Measurements from ENCODE around the gene PNKD. TPM values are rescaled to one million over a fixed set of nuclear protein-coding genes. Genes with fewer than 3 reads are reported as not detected.

Gene PNKD
- total and polyA plus RNA-seq, 2 of the 8 experiments (the other 6 are each of a cell fraction or from before 2014, with no cell fraction given) = 43.9 to 65.4 TPM

DNA sequence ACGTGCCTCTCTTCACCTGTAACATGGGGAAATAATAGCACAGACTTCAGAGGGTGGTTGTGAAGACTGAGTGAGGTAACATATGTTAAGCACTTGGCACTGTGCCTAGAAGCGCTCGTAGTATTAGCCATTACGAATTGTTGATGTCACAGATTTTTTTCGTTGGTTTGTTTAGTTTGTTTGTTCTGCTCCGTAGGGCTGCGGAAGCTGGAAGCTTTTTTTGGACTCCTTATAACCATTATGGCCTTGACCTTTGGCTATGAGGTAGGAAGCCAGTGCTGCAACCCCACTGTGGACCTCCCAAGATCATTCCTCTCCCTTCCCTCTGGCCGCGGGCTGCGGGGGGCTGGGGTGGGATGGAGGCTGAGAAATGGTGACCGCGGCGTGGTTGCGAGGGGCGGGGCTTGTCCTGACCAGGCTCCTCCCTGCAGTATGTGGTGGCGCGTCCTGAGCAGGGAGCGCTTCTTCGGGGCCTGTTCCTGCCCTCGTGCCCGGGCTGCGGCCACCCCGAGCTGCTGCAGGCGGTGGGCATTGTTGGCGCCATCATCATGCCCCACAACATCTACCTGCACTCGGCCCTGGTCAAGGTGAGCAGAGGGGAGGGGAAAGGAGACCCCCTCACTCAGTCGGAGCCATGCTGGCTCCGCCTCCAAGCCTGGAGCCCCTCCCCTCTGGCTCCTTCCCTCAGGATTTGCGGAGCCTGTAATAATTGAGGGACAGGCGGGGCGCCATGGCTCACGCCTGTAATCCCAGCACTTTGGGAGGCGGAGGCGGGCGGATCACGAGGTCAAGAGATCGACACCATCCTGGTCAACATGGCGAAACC lies 117.3 kb downstream of the PNKD start:
- no peak overlapping the region for H2BK120ac ChIP-seq (replicated peaks; ENCODE audit: low read depth, low read length)
- no peak overlapping the region for H2BK12ac ChIP-seq (ENCODE audit: low read depth, low read length)
- H3K9ac ChIP-seq (replicated peaks in 1 of 4; ENCODE audit: extremely low read depth in 1 of 4, low read depth in 3 of 4, low read length in 3 of 4) = peak overlapping the region in 3 of 4 experiments; percentile 36 to 85 (median 48); a peak in 6 of 7 replicates
- no peaks in the 10 kb centered on the region for H3K9me3 ChIP-seq (ENCODE audit: insufficient read depth in 2 of 2, low read depth in 1 of 2, low read length in 1 of 2)
- POLR2A ChIA-PET (ENCODE audit: partially characterized antibody) = interaction anchor here (0.9 to 1.8 kb wide), 8 partner anchors 9 to 58 kb away, joined by 3 to 6 read pairs (median 4); no protein-coding TSS in a partner anchor
- H3K36me3 ChIP-seq (ENCODE audit: control insufficient read depth in 2 of 4, insufficient read depth in 4 of 4, low read length in 3 of 4) = no peaks in the 10 kb centered on the region
- H3K56ac ChIP-seq (replicated peaks; ENCODE audit: insufficient read length, low read depth, low read length) = peak overlapping the region; percentile 92
- peak in 1 of 2 experiments; percentile 94 for DNase-seq (ENCODE audit: low read depth in 1 of 2, low spot score in 2 of 2)
- H2BK20ac ChIP-seq (ENCODE audit: low read length) = no peak overlapping the region
- no peak overlapping the region; the same call in 1 of the 2 replicates for H3K27ac ChIP-seq (ENCODE audit: low read depth, low read length)
- FAIRE-seq = peak; percentile 48
- H2AK5ac ChIP-seq (ENCODE audit: low read depth, low read length) = no peak overlapping the region
- CTCF ChIA-PET (ENCODE audit: partially characterized antibody) = interaction anchor here (0.8 to 3.1 kb wide), 12 partner anchors 9 to 117 kb away, joined by 3 to 13 read pairs (median 4); partner anchors contain the start of genes AAMP, CATIP, PNKD and TMBIM1
- peak overlapping the region; percentile 97; the same call in 1 of the 2 replicates for H3K18ac ChIP-seq (ENCODE audit: extremely low read depth, low read length)
- peak overlapping the region; percentile 99 for H4K91ac ChIP-seq (replicated peaks; ENCODE audit: insufficient read length, low read length)
- H3K4me3 ChIP-seq (ENCODE audit: extremely low read depth in 1 of 4, insufficient read depth in 2 of 4, low read depth in 3 of 4, low read length in 4 of 4) = peak overlapping the region; percentile 41 to 76 (median 58)
- H4K5ac ChIP-seq (ENCODE audit: insufficient read length, low read depth, low read length) = peak overlapping the region; percentile 96
- H4K8ac ChIP-seq (ENCODE audit: extremely low read depth, insufficient read depth, low read length) = peak overlapping the region; percentile 93
- H3K23me2 ChIP-seq (ENCODE audit: low read depth, low read length) = peaks cover 5% of the 10 kb centered on the region; the same call in 1 of the 2 replicates
- H3K79me1 ChIP-seq (ENCODE audit: low read depth, low read length) = no peaks in the 10 kb centered on the region
- H3K27me3 ChIP-seq (replicated peaks in 1 of 4; ENCODE audit: control insufficient read depth in 3 of 4, extremely low read depth in 1 of 4, insufficient read depth in 3 of 4, low read length in 3 of 4) = peaks cover 0 to 17% (median 11%) of the 10 kb centered on the region in 4 experiments; a peak in 5 of 7 replicates
- H2BK15ac ChIP-seq (ENCODE audit: low read length) = no peak overlapping the region
- no peaks in the 10 kb centered on the region for H3K79me2 ChIP-seq (ENCODE audit: control insufficient read depth in 1 of 2, insufficient read depth in 2 of 2, low read length in 2 of 2)
- H3K4me2 ChIP-seq (ENCODE audit: insufficient read depth in 1 of 2, low read depth in 2 of 2, low read length in 2 of 2) = peak overlapping the region; percentile 79 to 94
- H2AFZ ChIP-seq (ENCODE audit: low read length) = peak overlapping the region; percentile 93
- no peak overlapping the region for H3K23ac ChIP-seq (ENCODE audit: insufficient read length)
- no peaks in the 10 kb centered on the region for H4K20me1 ChIP-seq (replicated peaks in 1 of 2; ENCODE audit: control insufficient read depth in 1 of 2, insufficient read depth in 2 of 2, low read length in 2 of 2)
- H3K14ac ChIP-seq (ENCODE audit: insufficient read length) = no peak overlapping the region
- peak overlapping the region; percentile 81; the same call in 1 of the 2 replicates for H2BK5ac ChIP-seq (ENCODE audit: low read depth, low read length)
- peaks cover 0 to 5% (median 3%) of the 10 kb centered on the region in 4 experiments; a peak in 5 of 7 replicates for H3K4me1 ChIP-seq (replicated peaks in 1 of 4; ENCODE audit: control insufficient read depth in 3 of 4, insufficient read depth in 4 of 4, low read length in 3 of 4)
- H3K4ac ChIP-seq (replicated peaks; ENCODE audit: insufficient read length, low read depth, low read length) = peak overlapping the region; percentile 96
- 5% methylated on average over 34 of the region's 38 CpGs; no CpG with 5 or more reads in 1 of the 2 experiments for WGBS, 2 experiments (ENCODE audit: extremely low coverage in 1 of 2, insufficient coverage in 1 of 2, insufficient read length in 1 of 2, insufficient replicate concordance in 2 of 2, low coverage in 1 of 2, low lambda C conversion rate in 2 of 2, missing lambda C conversion rate in 1 of 2)
- TF ChIP-seq EGR1 (IDR thresholded peaks at IDR 0.05; ENCODE audit: borderline replicate concordance, low read depth, low read length) = peak; percentile 43; the same call in 1 of the 2 replicates
- no peak for TF ChIP-seq SP1 (IDR thresholded peaks at IDR 0.05; ENCODE audit: low read depth, low read length)
- TF ChIP-seq, protein P1, sequence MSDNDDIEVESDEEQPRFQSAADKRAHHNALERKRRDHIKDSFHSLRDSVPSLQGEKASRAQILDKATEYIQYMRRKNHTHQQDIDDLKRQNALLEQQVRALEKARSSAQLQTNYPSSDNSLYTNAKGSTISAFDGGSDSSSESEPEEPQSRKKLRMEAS (IDR thresholded peaks at IDR 0.05) = peak; percentile 96
- TF ChIP-seq, protein P2, sequence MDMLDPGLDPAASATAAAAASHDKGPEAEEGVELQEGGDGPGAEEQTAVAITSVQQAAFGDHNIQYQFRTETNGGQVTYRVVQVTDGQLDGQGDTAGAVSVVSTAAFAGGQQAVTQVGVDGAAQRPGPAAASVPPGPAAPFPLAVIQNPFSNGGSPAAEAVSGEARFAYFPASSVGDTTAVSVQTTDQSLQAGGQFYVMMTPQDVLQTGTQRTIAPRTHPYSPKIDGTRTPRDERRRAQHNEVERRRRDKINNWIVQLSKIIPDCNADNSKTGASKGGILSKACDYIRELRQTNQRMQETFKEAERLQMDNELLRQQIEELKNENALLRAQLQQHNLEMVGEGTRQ (IDR thresholded peaks at IDR 0.05; ENCODE audit: low read length) = no peak
- peak; percentile 65; the same call in 1 of the 2 replicates for TF ChIP-seq POLR2AphosphoS5 (IDR thresholded peaks at IDR 0.05; ENCODE audit: low read depth, low read length)
- TF ChIP-seq, protein P3, sequence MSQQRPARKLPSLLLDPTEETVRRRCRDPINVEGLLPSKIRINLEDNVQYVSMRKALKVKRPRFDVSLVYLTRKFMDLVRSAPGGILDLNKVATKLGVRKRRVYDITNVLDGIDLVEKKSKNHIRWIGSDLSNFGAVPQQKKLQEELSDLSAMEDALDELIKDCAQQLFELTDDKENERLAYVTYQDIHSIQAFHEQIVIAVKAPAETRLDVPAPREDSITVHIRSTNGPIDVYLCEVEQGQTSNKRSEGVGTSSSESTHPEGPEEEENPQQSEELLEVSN (IDR thresholded peaks at IDR 0.05) = peak; percentile 91
- no peak; the same call in 1 of the 2 replicates for TF ChIP-seq CEBPB (IDR thresholded peaks at IDR 0.05; ENCODE audit: low read depth, low read length)
- peak; percentile 70; the same call in 1 of the 2 replicates for TF ChIP-seq TAF1 (IDR thresholded peaks at IDR 0.05; ENCODE audit: low read depth, low read length)
- TF ChIP-seq PHF8 (conservative IDR thresholded peaks at IDR 0.05; ENCODE audit: low read depth, low read length) = peak; percentile 82
